Ishikawa (cell line): ENCODE results near the gene PRCC.

ENCODE experiments used
- CEBPB ChIP-seq: IDR thresholded peaks from 2 replicates; pipeline ENCODE4 v1.6.1; 2012
- CREB1 ChIP-seq: IDR thresholded peaks from 2 replicates; pipeline ENCODE4 v1.6.1; 2012; ENCODE audit warnings: low read depth
- EGR1 ChIP-seq: IDR thresholded peaks from 2 replicates; pipeline ENCODE4 v1.6.1; 2012
- EP300 ChIP-seq: IDR thresholded peaks from 2 replicates; pipeline ENCODE4 v1.6.1; 2012; ENCODE audit warnings: borderline replicate concordance
- FOXM1 ChIP-seq: IDR thresholded peaks from 2 replicates; pipeline ENCODE4 v1.6.1; 2012; ENCODE audit warnings: low read depth, borderline replicate concordance
- NFIC ChIP-seq: IDR thresholded peaks from 2 replicates; pipeline ENCODE4 v1.6.1; 2012
- RAD21 ChIP-seq: IDR thresholded peaks from 2 replicates; pipeline ENCODE4 v1.6.1; 2012; ENCODE audit warnings: low read depth
- TAF1 ChIP-seq: IDR thresholded peaks from 2 replicates; pipeline ENCODE4 v1.6.1; 2012; ENCODE audit warnings: low read depth, mild to moderate bottlenecking
- TCF12 ChIP-seq: IDR thresholded peaks from 2 replicates; pipeline ENCODE4 v1.6.1; 2012; ENCODE audit warnings: low read depth
- TEAD4 ChIP-seq: IDR thresholded peaks from 2 replicates; pipeline ENCODE4 v1.6.1; 2012
- YY1 ChIP-seq: IDR thresholded peaks from 2 replicates; pipeline ENCODE4 v1.6.1; 2012; ENCODE audit warnings: low read depth
- ZBTB7A ChIP-seq: IDR thresholded peaks from 2 replicates; pipeline ENCODE4 v1.6.1; 2012; ENCODE audit warnings: low read depth
- TF ChIP-seq, protein P1 (sequence below): IDR thresholded peaks from 2 replicates; pipeline ENCODE4 v1.6.1; 2012
- TF ChIP-seq, protein P2 (sequence below): IDR thresholded peaks from 2 replicates; pipeline ENCODE4 v1.6.1; 2012; ENCODE audit warnings: low read depth, mild to moderate bottlenecking
- TF ChIP-seq, protein P3 (sequence below): IDR thresholded peaks from 2 replicates; pipeline ENCODE4 v1.6.1; 2012

The PRCC gene

DNA sequence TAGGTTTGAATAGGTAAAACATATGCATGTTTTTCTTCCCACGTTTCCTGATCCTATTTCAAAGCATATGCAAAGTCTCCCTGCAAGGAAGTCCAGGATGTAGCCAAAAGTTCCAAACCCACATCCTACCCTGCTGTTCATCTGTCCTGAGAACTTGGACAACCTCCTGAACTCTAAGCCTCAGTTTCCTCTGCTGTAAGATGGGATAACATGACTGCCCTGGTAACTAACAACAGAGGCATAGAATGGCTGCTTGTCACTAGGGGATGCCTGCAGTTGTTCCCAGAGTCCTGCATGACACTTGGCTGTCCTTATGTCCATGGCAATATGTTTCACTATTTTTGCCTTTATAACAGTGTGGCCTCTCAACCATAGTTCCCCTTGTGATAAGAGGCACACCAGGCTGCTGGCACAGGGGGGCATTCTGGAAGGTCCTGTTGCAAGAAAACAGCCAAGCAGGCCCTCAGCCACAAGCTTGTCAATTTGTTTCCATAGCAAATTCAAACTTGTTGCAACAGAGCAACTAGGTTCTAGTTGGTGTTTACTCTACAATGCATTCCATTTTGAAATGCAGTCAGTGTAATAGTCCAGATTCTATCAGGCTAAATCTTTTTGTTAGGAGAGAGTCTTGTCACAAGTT lies 14.4 kb upstream of the PRCC start:
- TF ChIP-seq TEAD4 = no peak
- TF ChIP-seq CREB1 = no peak
- TF ChIP-seq, protein P1, sequence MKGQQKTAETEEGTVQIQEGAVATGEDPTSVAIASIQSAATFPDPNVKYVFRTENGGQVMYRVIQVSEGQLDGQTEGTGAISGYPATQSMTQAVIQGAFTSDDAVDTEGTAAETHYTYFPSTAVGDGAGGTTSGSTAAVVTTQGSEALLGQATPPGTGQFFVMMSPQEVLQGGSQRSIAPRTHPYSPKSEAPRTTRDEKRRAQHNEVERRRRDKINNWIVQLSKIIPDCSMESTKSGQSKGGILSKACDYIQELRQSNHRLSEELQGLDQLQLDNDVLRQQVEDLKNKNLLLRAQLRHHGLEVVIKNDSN = no peak
- no peak for TF ChIP-seq TCF12
- no peak for TF ChIP-seq ZBTB7A
- TF ChIP-seq, protein P2, sequence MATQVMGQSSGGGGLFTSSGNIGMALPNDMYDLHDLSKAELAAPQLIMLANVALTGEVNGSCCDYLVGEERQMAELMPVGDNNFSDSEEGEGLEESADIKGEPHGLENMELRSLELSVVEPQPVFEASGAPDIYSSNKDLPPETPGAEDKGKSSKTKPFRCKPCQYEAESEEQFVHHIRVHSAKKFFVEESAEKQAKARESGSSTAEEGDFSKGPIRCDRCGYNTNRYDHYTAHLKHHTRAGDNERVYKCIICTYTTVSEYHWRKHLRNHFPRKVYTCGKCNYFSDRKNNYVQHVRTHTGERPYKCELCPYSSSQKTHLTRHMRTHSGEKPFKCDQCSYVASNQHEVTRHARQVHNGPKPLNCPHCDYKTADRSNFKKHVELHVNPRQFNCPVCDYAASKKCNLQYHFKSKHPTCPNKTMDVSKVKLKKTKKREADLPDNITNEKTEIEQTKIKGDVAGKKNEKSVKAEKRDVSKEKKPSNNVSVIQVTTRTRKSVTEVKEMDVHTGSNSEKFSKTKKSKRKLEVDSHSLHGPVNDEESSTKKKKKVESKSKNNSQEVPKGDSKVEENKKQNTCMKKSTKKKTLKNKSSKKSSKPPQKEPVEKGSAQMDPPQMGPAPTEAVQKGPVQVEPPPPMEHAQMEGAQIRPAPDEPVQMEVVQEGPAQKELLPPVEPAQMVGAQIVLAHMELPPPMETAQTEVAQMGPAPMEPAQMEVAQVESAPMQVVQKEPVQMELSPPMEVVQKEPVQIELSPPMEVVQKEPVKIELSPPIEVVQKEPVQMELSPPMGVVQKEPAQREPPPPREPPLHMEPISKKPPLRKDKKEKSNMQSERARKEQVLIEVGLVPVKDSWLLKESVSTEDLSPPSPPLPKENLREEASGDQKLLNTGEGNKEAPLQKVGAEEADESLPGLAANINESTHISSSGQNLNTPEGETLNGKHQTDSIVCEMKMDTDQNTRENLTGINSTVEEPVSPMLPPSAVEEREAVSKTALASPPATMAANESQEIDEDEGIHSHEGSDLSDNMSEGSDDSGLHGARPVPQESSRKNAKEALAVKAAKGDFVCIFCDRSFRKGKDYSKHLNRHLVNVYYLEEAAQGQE = no peak
- TF ChIP-seq, protein P3, sequence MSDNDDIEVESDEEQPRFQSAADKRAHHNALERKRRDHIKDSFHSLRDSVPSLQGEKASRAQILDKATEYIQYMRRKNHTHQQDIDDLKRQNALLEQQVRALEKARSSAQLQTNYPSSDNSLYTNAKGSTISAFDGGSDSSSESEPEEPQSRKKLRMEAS = no peak
- no peak for TF ChIP-seq NFIC
- TF ChIP-seq RAD21 = no peak
- TF ChIP-seq TAF1 = no peak
- TF ChIP-seq CEBPB = no peak

DNA sequence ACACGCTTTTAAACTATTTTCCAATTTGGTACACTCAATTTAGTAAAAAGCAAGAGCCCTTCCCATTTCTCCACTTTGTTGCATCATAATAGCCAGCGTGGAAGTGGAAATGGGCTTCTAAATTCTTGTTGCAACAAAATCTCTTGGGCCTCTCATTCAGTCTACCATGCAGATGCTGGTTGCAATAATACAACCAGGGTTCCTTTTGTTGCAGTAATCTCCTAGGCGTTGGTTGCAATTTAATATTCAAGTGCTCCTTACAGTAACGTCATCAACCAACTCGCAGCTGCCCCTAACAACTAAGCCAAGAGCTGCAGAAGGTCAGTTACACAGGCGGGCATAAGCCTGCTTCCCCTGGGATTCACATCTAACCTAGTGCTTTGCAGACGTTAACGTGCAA lies 13.1 kb upstream of the PRCC start:
- TF ChIP-seq RAD21 = no peak
- TF ChIP-seq, protein P3 = no peak
- TF ChIP-seq NFIC = no peak
- TF ChIP-seq EGR1 = no peak
- TF ChIP-seq, protein P2 = no peak
- TF ChIP-seq TAF1 = no peak
- no peak for TF ChIP-seq CREB1
- no peak for TF ChIP-seq FOXM1
- TF ChIP-seq, protein P1 = no peak
- no peak for TF ChIP-seq CEBPB
- no peak for TF ChIP-seq TCF12
- TF ChIP-seq ZBTB7A = no peak
- TF ChIP-seq YY1 = no peak
- no peak for TF ChIP-seq TEAD4

DNA sequence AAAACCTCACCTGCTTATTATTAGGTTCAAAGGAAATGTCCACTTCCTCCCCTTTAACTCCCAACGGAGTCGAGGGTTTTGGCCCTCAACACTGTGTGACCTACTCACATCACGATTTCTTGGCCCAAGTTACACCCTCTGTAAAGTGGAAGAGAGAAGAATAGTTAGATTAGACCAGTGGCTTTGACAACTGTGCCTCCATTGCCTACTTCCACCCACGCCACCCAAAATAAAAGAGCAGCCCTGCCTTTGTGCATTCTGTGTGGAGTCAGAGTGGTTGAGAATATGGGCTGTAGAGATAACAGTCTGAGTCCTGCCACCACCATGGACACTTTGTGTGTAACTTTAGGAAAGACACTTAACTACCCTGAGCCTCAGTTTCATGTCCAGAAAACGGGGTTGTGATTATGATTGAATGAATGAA lies 11.8 kb upstream of the PRCC start:
- TF ChIP-seq, protein P2 = no peak
- TF ChIP-seq TCF12 = no peak
- TF ChIP-seq RAD21 = no peak
- no peak for TF ChIP-seq NFIC
- no peak for TF ChIP-seq CEBPB
- no peak for TF ChIP-seq FOXM1
- no peak for TF ChIP-seq YY1
- TF ChIP-seq, protein P1 = no peak
- no peak for TF ChIP-seq CREB1
- no peak for TF ChIP-seq TEAD4
- no peak for TF ChIP-seq EP300

DNA sequence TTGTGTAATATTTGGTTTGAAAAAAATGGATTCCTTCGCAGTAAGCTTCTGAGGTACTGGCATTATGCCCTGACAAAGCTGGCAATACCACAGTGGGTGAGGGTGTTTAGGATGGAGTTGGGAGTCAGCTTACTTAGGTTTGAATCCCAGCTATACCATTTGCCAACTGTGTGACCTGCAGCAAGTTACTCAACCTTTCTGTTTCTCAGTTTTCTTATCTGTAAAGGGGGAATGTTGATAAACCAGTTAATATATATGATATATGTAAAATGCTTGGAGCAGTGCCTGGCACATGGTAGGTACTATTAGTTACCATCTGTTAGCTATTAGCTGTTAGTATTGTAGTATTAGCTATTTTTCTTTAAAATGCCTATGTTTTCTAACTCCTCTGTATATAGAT lies 11.0 kb upstream of the PRCC start:
- TF ChIP-seq EGR1 (no peak), EP300 (no peak), YY1 (no peak), FOXM1 (no peak), TAF1 (no peak), TEAD4 (no peak), NFIC (no peak)
- TF ChIP-seq, protein P1 = no peak
- TF ChIP-seq, protein P3 = no peak
